Panc1 (cell line): ENCODE data around the gene PEX5L.

Source experiments
- POLR2AphosphoS5 ChIP-seq: IDR thresholded peaks from 2 replicates; pipeline ENCODE4 v1.6.1; 2012; ENCODE audit warnings: mild to moderate bottlenecking, low read depth, low read length, moderate library complexity
- SIN3A ChIP-seq: IDR thresholded peaks from 2 replicates; pipeline ENCODE4 v1.6.1; 2012; ENCODE audit warnings: low read depth, mild to moderate bottlenecking, low read length, moderate library complexity, borderline replicate concordance; ENCODE audit not compliant: insufficient read depth
- TCF7L2 ChIP-seq: IDR thresholded peaks from 2 replicates; pipeline ENCODE4 v1.6.1; 2011; ENCODE audit warnings: mild to moderate bottlenecking, low read depth, low read length, inconsistent platforms
- TF ChIP-seq, protein P1 (sequence below): fragments of 450-650 bp; IDR thresholded peaks from 2 replicates; pipeline ENCODE4 v1.5.1; 2017; ENCODE audit warnings: mild to moderate bottlenecking

DNA sequence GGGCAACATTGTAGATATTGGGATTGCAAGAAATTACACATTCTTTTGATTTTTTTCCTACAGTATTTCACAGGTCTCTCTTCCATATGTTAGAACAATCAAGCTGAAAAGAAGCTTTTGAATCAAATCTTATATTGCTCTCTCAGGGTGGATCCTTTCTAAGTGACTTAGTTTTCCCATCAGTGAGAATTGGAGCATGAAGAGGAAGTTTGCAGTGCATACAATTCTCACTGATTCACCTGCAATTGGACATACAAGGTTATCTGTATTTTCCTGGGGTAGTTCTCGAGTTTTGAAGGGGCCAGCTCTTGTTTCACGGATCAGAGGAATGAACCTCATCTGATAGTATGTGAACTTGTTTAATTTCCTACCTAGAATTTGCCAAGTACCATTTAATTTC, 150.8 kb downstream of the PEX5L start:
- TF ChIP-seq, protein P1, sequence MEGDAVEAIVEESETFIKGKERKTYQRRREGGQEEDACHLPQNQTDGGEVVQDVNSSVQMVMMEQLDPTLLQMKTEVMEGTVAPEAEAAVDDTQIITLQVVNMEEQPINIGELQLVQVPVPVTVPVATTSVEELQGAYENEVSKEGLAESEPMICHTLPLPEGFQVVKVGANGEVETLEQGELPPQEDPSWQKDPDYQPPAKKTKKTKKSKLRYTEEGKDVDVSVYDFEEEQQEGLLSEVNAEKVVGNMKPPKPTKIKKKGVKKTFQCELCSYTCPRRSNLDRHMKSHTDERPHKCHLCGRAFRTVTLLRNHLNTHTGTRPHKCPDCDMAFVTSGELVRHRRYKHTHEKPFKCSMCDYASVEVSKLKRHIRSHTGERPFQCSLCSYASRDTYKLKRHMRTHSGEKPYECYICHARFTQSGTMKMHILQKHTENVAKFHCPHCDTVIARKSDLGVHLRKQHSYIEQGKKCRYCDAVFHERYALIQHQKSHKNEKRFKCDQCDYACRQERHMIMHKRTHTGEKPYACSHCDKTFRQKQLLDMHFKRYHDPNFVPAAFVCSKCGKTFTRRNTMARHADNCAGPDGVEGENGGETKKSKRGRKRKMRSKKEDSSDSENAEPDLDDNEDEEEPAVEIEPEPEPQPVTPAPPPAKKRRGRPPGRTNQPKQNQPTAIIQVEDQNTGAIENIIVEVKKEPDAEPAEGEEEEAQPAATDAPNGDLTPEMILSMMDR = no peak
- no peak for TF ChIP-seq POLR2AphosphoS5
- no peak for TF ChIP-seq SIN3A
- TF ChIP-seq TCF7L2 = no peak
